GM21576 (cell line): ENCODE measurements around the gene SLC28A1.
"Not testable (repeated sequence)": the region's sequence is repeated elsewhere in the genome, so short reads cannot be mapped to it uniquely, and the experiment has no call there.

Source experiments
- ATAC-seq: cut with Tn5 transposase; IDR thresholded peaks from one replicate; pipeline ENCODE4 v1.9.1; 2021; ENCODE audit warnings: mild to moderate bottlenecking, moderate library complexity; ENCODE audit not compliant: unreplicated experiment

SLC28A1 gene

GRCh38 chr15:84883916-84884781 is at the start of gene SLC28A1:
TSS of gene SLC28A1 (plus strand) at chr15:84884662. CDS start at chr15:84887761, 3,099 bp downstream.
- no peak for ATAC-seq

- ATAC-seq = no peak
These were observed 49.5 kb upstream of the SLC28A1 start for GRCh38 chr15:84834969-84835368.

- no peak for ATAC-seq
These were observed 48.7 kb upstream of the SLC28A1 start for GRCh38 chr15:84835661-84836337.

- ATAC-seq = no peak
These were observed 47.6 kb upstream of the SLC28A1 start for GRCh38 chr15:84836844-84837243.

- no peak for ATAC-seq
These were observed 44.7 kb upstream of the SLC28A1 start for GRCh38 chr15:84839714-84840113.

- ATAC-seq = no peak
These were observed 44.2 kb upstream of the SLC28A1 start for GRCh38 chr15:84840255-84840654.

- ATAC-seq = no peak
These were observed 43.6 kb upstream of the SLC28A1 start for GRCh38 chr15:84840741-84841429.

GRCh38 chr15:84842781-84843180 is 41.7 kb upstream of the SLC28A1 start:
- ATAC-seq = no peak

GRCh38 chr15:84844964-84845363 is 39.5 kb upstream of the SLC28A1 start:
- ATAC-seq = no peak

GRCh38 chr15:84845631-84846030 is 38.8 kb upstream of the SLC28A1 start:
- ATAC-seq = not testable (repeated sequence)

- ATAC-seq = no peak
These were observed 38.2 kb upstream of the SLC28A1 start for GRCh38 chr15:84846269-84846668.

- no peak for ATAC-seq
These were observed 37.1 kb upstream of the SLC28A1 start for GRCh38 chr15:84847382-84847781.

- ATAC-seq = no peak
These were observed 32.2 kb upstream of the SLC28A1 start for GRCh38 chr15:84852212-84852611.

- ATAC-seq = no peak
These were observed 29.3 kb upstream of the SLC28A1 start for GRCh38 chr15:84855136-84855535.

- ATAC-seq = no peak
These were observed 28.7 kb upstream of the SLC28A1 start for GRCh38 chr15:84855765-84856164.

GRCh38 chr15:84856731-84857417 is 27.6 kb upstream of the SLC28A1 start:
- no peak for ATAC-seq

- no peak for ATAC-seq
These were observed 27.0 kb upstream of the SLC28A1 start for GRCh38 chr15:84857418-84858004.

- ATAC-seq = no peak
These were observed 26.2 kb upstream of the SLC28A1 start for GRCh38 chr15:84858231-84858630.

GRCh38 chr15:84859144-84859543 is 25.3 kb upstream of the SLC28A1 start:
- ATAC-seq = no peak

- no peak for ATAC-seq
These were observed 24.8 kb upstream of the SLC28A1 start for GRCh38 chr15:84859651-84860050.

GRCh38 chr15:84861781-84862180 is 22.7 kb upstream of the SLC28A1 start:
- ATAC-seq = no peak
